SHP77 treated with DMSO at 0.1 percent for 48 hours (cell line): ENCODE measurements around the gene EPB41L2.
A peak's percentile ranks its signal among the peaks of the same experiment; 100 is the strongest.

Experiments used
- DNase-seq: peaks from one replicate; lab custom pipeline; 2025; lab: John Stamatoyannopoulos, UW

Gene EPB41L2

GRCh38 chr6:130908958-130909357 lies 154.1 kb downstream of the EPB41L2 start:
- no peak for DNase-seq

DNA sequence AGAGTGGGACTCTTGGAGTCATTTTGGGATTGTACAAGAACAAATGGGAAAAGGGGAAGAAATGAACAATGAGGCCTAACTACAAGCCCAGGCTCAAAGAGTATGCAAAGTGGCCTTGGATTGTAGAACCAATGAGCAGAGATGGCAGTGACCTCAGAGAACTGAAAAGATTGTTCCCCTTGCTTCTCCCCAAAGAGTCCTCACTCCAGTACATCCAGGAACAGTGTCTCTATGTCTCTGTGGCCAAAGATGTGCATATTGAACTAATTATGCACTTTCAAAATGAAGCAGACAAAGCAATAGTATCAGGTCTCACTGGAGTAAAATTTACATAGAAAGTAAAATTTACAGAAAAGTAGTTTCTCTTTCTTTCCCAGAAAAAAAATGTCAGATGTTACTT lies 154.9 kb downstream of the EPB41L2 start:
- DNase-seq = no peak

DNA sequence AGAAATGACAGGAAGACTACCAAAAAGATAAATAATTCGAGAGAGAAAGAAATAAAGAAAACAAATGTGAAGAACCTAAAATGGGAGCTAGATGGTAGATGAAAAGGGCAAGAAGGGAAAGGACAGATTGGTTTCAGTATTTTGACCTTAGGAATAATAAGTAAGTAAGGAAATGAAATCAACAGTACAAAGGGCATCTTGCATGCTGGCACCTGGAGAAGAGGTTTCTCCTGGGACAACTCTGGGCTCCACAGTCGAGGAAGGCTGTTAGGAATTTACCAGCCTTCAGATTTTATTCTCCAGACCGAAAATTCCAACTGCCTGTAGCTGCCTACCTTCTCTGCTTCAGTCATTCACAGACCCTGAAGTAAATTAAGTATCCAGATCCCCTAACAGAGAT lies 155.4 kb downstream of the EPB41L2 start:
- DNase-seq = no peak

- no peak for DNase-seq
Observed at GRCh38 chr6:130906736-130907381, 156.2 kb downstream of the EPB41L2 start.

- DNase-seq = no peak
Observed at GRCh38 chr6:130903602-130904001, 159.4 kb downstream of the EPB41L2 start.

GRCh38 chr6:130903007-130903406 lies 160.0 kb downstream of the EPB41L2 start:
- no peak for DNase-seq

DNA sequence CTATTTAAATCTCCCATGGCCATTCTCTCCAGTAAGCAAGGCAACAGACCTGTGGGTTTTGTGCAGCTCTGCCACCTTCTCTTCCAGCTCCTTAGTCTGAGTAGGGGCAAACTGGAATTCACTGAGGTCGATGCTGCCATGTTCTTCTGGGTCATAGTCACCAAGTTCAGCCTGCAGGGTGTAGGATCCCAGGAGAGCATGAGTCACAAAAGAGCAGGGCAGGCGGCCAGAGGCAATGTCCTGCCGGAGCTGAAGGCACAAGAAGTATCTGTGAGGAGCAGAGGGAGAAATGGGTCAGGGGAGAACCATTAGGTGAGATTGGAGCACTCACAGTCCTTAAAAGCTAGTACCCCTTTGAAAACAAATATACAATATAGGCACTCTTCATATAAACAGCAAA lies 162.1 kb downstream of the EPB41L2 start:
- DNase-seq = no peak

DNA sequence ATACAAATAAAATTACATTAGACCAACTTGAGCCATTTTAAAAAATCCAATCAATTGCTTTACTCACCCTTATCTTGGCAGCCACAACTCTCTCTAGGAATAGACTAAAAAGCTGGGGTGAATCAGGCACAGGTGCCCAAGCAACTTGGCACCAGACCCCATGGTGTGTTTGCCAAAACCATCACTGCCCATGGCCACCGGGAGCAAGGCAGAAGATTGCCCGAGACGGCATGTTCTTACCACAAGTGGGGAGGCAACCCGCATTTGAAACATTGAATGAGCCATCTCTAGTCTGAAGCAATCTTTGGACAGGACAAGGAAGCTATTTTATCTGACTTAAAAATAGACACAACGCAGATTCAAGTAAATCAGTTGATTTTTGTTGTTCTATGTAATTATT lies 166.8 kb downstream of the EPB41L2 start:
- DNase-seq = no peak

- no peak for DNase-seq
Observed at GRCh38 chr6:130895516-130895915, 167.5 kb downstream of the EPB41L2 start.

GRCh38 chr6:130893766-130894165 lies 169.3 kb downstream of the EPB41L2 start:
- no peak for DNase-seq

GRCh38 chr6:130893277-130893676 lies 169.8 kb downstream of the EPB41L2 start:
- DNase-seq = no peak

DNA sequence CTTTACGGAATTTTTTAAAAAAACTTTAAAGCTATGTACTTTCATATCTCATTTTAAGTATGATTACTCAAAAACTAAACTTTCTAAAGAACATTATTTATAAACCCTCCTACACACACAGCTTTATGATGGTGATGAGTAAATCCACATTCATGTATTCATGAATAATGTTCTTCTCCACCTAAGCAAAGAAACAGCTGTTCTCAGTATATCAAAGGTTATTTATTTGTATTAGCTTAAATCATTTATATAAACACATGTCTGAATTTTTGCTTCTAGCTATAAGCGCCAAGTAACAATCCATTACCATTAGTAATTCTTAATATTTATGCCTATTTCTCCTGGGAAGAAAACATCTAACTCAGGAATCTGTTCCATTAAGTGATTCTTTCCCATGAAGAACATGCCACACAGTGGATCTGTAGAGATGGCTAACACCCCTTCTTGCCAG lies 172.5 kb downstream of the EPB41L2 start:
- no peak for DNase-seq

DNA sequence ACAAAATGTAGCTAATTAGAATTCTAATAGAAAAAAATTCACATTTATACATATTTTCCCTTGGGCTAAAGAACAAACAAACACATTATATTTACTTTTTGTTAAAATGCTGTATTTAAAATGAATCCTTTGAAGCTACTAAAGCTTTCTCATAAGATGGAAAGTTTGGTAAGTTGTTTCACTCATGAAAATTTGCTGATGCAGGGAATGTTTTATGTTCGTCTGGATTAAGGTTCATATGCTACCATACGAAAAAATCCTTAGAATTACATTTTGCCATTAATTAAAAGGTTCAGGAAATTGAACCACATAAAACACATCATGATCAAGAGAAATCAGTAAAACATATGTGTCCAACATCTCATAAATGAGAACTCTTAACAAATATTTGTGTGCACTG lies 173.6 kb downstream of the EPB41L2 start:
- DNase-seq = no peak

DNA sequence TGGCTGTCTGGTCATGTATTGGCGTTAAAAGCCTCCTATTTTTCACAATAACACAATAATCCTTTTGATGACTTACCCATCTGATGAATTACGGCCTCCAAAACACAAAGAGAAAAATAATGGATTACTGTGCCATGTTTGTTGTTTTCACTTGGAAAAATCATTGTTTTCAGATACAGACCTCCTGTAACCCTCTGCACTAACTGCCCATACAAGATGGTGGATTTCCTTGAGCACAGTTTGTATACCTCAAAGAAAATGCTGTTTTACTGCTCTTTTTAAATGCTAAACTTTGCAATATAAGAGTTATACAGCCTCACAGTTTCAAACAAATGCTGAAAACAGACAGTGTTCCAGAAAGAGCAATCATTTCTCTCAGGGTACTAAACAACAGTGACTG lies 174.8 kb downstream of the EPB41L2 start:
- no peak for DNase-seq

DNA sequence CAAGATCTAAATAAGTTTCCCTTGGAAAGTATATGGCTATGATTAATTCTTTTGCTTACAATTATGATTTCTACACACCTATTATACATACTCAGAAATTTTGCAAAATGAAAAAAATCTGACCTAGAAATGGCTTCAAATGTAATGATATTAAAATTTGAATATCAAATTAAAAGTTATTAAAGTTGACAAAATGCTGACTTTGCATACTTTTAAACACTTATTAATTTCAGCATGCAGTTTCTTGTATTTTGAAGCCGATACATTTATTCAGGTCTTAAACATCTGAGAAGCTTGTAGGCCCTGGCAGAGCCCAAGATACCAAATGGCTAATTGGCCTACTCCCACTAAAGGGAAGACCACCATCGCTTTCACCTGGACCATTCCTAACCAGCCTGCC lies 176.1 kb downstream of the EPB41L2 start:
- DNase-seq = no peak

DNA sequence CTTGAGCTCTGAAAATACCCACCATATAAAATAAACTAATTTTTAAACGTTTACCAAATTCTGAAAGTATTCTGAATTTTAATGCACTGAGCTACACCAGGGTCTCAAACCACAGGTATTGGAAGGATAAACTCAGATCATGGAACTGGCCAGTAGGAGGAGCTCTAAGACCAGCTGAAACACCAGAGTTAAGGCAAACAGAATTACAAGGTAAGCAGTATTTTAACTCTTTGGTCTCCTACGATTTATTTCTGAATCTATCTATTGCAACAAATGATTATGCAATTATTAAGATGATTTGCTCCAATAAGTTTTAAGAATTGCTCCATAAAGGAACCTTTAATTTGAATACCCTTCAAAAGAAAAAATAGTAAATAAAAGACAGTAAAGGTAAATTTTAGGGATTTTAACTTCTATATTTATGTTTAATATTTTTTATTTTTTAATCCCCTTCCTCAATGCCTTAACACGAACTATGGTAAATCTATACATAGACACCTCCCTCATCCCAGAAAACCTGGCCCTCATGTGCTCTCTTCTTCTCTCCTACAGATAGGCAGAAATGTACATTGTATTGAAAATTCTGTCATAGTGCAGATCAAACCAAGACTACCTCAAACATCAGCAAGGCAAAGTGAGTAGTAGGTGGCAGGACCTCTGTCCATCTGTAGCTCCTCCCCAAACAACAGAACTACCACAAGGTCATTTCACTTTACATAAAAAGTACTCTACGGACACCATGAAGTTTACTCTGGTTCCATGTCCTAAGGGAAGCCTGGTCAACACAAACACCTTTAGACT lies 177.5 kb downstream of the EPB41L2 start:
- peak; percentile 30 for DNase-seq

GRCh38 chr6:130882370-130882769 lies 180.7 kb downstream of the EPB41L2 start:
- DNase-seq = no peak

- DNase-seq = no peak
Observed at GRCh38 chr6:130879826-130880225, 183.2 kb downstream of the EPB41L2 start.

DNA sequence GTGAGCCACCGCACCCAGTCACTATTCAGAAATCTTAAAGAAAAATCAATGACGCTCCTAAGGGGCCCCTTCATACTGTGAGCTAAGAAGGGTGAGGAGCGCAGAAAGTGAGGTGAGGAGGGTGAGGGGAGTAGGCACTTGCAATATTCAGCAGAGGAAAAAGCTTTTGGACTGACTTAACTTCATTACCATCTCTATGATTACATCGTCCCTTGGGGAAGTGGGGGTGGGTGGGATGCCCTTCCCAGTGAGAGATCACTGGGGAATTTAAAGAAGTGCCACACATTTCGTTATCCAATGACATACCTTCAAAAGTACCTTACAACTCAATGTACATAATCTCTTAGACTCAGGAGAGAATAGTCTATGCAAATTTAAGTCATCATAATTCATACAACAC lies 189.3 kb downstream of the EPB41L2 start:
- DNase-seq = no peak

- DNase-seq = no peak
Observed at GRCh38 chr6:130872250-130873095, 190.6 kb downstream of the EPB41L2 start.

DNA sequence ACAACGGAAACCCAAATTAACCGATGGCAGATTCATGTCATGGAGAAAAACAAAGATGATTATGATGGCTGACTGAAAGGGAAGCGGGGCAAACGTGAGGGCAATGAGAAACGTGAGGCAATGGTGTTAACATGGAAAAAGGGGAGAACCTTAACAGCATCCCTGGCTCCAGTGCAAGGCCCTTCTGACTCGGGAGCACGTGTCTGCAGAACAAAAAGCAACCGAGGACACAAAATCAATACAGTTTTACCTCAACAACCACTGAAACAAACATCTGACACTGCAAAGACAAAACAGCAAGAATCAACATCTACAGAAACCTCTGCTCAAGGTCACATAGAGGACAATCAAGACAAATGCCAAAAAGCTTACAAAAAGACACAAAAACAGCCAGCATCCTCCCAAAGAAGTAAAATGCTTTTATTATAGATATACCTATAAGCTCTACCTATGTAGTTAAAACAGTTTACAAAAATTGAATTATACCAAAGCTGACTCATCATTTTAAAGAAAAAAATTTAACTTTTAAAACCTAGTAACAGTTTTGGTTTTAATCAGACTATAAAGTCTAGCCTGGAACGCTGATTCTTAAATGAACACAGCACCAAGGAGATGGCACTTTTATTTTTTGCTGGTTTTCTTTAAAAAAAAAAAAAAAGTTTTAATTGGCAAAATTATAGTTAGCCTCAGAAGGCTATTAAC lies 192.7 kb downstream of the EPB41L2 start:
- DNase-seq = no peak

DNA sequence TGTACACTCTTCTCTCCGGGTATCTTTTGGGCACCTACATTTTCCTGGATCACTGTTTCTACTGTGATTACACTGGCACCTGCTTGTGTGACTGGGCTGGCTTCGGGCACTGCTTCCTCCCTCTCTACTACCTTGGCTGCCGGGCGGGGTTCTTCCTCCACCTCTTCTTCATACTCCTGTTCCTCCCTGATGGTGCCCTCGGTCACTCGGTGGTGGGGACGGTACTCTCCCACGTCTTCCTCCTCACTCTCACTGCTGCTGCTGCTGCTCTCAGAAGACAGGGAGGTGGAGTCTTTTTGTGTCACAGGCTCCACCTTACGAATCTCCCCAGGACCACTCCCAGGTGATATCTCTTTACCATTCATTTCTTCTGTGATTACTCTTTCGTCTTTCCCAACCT lies 193.4 kb downstream of the EPB41L2 start:
- DNase-seq = no peak
